GM21447 (cell line): Measurements from ENCODE around the gene GDPD3.

Experiments used
- ATAC-seq: cut with Tn5 transposase; IDR thresholded peaks from one replicate; pipeline ENCODE4 v1.9.1; 2021; ENCODE audit not compliant: unreplicated experiment

GDPD3 gene

DNA sequence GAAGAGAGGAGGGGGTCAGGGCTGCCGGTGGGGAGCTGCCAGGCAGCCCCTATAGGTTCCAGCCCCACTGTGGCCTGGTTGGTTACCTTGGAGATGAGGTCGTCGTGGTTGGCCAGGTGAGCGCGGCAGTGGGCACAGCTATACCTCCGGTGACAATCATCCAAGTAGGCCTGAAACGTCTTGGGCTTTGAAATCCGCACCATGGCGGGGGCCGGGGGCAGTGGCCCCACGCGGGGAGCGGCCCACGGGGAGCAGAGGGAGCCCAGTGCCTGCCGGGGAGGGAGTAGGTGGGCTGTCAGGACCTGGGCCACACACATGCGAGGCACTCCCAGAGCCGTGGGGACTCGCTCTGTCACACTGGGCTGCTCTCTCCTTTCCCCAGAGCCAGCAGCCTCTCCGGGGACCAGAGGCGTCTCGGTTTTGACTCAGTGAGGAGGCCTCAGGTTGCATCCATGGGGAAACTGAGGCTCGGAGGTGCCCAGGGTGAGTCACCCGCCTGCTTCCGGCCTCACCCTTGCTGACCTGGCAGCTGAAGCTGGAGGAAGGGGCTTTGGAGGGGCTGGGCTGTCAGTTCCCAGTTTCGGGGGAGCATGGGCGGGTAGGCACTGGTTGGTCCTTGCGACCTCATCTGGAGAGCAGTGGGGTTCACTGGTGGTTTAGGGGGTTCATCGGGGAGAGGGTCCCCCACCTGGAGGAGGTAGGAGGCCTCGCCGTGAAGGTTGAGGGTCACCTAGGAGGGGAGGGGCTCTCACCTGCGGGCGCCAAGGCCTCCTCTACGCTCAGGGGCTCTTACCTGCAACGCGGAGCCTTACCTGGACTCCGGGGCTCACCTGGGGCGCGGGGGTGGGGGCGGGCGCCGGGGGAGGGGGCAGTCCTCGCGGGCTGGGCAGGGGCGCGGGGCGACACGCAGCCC, 17.9 kb downstream of the GDPD3 start:
- no peak for ATAC-seq

- no peak for ATAC-seq
Observed at GRCh38 chr16:30094541-30095165, 18.7 kb downstream of the GDPD3 start.

DNA sequence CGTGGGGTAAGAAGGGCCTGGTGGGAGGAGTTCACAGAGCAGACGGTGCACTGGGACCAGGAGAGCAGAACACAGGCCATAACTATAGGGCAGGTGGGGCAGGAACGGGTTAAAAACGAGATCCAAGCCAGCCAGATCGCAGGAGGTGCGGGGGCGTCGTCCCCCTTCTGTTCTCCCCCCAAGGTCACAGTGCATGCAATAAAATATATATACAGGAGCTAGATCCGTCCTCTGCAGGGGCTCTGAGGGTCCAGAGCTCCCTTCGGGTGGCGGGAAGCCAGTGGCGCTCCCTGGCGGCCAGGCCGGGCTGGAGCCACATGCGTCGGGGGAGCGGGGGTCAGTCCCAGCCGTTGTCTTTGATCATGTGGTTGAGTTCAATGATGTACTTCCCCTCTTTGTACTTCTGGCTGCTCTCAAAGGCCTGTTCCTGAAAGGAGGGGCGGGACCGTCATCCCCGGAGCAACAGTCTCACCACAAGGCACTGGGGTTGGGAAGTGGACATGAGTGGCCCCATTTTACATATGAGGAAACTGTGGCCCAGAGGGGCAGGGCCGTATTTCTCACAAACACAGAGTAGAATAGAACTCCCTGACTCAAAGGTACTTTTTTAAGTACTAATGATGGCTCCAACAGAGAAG, 20.8 kb downstream of the GDPD3 start:
- ATAC-seq: peak; percentile 52

DNA sequence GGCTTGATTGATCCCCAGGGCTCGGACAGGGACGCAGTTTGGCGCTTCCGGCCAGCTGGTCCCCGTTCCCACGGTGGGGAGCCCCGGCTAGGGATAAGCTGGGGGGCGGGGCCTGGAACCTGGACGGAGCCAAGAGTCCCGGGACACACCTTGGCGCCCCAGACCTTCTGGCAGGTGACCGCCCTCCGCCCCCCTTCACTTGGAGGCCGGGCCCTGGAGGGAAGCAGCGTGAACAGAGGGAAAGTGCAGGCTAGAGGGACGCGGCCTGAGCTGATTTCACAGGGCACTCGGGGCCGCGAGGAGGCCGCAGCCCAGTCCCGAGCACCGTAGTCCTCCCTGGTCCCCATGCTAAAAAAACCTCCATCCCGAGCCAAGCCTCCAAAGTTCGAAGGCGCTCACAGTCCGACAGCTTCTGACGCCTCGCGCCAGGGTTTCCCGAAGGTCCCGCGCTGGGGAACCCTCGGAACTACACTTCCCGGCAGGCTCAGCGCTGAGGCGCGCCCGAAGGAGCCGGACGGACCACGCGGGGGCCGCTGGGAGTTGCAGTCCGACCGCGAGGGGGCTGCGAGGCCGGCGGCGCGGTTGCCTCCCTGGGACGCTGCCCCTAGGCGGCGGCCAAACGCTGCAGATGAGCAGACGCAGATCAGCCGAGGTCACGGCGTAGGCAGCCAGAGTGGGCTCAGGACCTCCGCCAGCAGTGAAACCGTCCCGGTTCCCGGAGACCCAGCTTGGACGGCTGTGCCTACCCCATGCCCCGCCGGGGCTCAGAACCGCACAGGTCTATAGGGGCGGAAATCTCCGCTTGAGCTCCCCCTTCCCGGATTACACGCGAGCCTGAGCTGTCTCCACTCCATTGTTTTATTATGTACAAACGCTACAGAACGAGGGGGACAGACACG, 21.6 kb downstream of the GDPD3 start, which contains the start of gene TBX6:
TBX6 (minus strand) TSS at position 451 of the 899 bp plus-strand sequence. CDS start 731 bp downstream, outside the sequence.
- ATAC-seq: peak; percentile 55

DNA sequence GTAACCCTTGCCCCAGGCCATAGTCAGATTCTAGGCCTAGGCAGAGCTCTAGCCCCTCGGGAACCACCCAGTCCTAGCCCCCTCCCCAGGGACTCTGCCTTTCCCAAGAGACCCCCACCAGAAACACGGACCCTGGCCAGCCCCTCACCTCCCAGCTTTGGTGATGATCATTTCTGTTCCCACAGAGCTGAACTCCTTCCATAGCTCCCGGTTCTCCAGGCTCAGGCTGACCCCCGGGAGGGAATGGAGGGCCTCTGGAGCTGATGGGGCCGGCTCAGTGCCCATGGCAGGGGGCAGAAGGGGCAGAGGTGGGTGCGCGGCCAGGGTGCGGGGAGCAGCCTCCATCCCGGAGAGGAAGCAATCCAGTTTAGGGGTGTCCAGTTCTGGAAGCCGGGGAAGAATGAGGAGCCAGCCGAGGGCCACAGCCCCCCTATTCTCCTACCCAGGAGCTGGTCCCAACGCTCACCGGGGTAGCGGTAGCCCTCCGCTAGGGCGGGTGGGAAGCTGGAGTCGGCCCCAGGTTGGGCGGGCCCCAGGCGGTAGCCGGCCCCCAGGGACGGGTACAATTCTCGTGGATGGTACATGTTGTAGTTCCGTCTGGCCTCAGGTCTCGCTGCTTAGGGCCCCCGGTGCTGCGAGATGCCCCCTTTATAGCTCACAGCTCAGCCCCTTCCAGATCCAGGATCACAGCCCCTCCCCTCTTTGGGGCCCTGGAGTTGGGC, 22.6 kb downstream of the GDPD3 start:
- ATAC-seq: no peak

- no peak for ATAC-seq
Observed at GRCh38 chr16:30088832-30089624, 24.3 kb downstream of the GDPD3 start.

- no peak for ATAC-seq
Observed at GRCh38 chr16:30088237-30088831, 25.0 kb downstream of the GDPD3 start.

GRCh38 chr16:30087181-30087898, 26.0 kb downstream of the GDPD3 start:
- no peak for ATAC-seq

DNA sequence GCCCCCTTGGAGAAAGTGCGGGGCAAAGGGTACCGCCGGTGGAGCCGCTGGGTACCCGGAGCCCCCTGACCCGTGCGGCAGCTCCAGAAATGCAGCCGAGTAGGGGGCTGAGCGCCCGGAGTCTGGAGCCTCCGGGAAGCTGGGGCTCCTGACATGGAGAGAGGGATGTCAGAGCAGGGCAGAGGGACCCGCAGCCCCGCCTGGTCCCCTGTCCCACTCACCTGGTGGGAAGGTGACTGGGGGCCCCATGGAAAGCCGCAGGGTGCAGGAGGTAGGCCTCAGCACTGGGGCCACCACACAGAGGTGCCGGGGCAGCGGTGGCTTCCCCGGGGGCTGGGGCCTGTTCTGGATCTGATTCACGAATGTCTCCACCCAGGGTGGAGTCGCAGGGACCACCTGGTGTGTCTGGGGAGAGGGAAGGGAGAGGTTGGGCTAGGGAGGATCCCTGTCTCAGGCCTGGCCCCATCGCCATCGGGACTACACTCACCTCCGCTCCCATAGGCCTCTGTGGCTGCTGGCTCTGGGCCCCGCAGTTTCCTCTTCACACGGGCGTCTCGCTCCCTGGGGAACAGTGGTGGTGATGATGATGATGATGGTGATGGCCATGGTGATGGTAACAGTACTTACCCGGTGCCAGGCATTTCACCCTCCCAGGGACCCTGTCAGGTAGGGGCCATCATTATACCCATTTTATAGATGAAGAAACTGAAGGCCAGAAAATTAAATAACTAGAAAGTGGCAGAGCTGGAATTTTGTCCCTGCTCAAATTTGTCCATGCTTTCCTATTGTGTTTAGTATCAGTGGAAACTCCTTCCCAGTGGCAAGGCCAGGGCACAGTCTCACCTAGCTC, 26.8 kb downstream of the GDPD3 start:
- no peak for ATAC-seq

- no peak for ATAC-seq
Observed at GRCh38 chr16:30085820-30086219, 27.5 kb downstream of the GDPD3 start.

- no peak for ATAC-seq
Observed at GRCh38 chr16:30085247-30085646, 28.1 kb downstream of the GDPD3 start.

DNA sequence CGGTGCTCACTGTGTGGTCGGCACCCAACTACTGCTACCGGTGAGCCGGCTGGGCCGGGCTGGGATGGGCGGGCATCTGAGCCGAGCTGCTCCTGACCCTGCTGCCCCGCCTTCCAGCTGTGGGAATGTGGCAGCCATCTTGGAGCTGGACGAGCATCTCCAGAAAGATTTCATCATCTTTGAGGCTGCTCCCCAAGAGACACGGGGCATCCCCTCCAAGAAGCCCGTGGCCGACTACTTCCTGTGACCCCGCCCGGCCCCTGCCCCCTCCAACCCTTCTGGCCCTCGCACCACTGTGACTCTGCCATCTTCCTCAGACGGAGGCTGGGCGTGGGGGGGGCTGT, 28.5 kb downstream of the GDPD3 start:
- ATAC-seq: no peak

- no peak for ATAC-seq
Observed at GRCh38 chr16:30084096-30084815, 29.1 kb downstream of the GDPD3 start.

- ATAC-seq: no peak
Observed at GRCh38 chr16:30083216-30084055, 29.9 kb downstream of the GDPD3 start.

GRCh38 chr16:30082545-30083090, 30.7 kb downstream of the GDPD3 start:
- no peak for ATAC-seq

- no peak for ATAC-seq
Observed at GRCh38 chr16:30079480-30079879, 33.9 kb downstream of the GDPD3 start.
